Measurements from ENCODE around the gene OTOP1. TPM values are rescaled to one million over a fixed set of nuclear protein-coding genes. Genes with fewer than 3 reads are reported as not detected.

OTOP1 gene
- polyA plus RNA-seq, 1 donor from 2014 or later: 0.16 TPM

Other genes starting within 250 kb of the OTOP1 start
- 82.3 and 93.6 TPM in 2 replicates for gene TMEM128, start 21.3 kb upstream of the OTOP1 start, polyA plus RNA-seq
- 10.0 and 14.7 TPM in 2 replicates for gene LYAR, start 63.2 kb upstream of the OTOP1 start, polyA plus RNA-seq
- 16.3 and 16.5 TPM in 2 replicates for gene ZBTB49, start 63.3 kb upstream of the OTOP1 start, polyA plus RNA-seq
- 847 and 921 TPM in 2 replicates for gene NSG1, start 160.2 kb upstream of the OTOP1 start, polyA plus RNA-seq

Measured in neural cell (in vitro differentiated cells).